Liver (tissue), 3 donors: ENCODE data around the gene CABP5.

ENCODE experiments used
- CTCF ChIP-seq: fragments of 150-350 bp; IDR thresholded peaks from 2 replicates; pipeline ENCODE4 v1.5.1; 2017; ENCODE audit warnings: improper control_type of control experiment, low read depth, low read length; ENCODE audit not compliant: missing input control
- NR2F2 ChIP-seq: IDR thresholded peaks from 2 replicates; pipeline ENCODE4 v1.6.1; 2016; ENCODE audit warnings: antibody characterized with exemption
- donor health status: healthy.
- donor health status: healthy.

- no peak for TF ChIP-seq NR2F2
- no peak for TF ChIP-seq CTCF
Observed at GRCh38 chr19:48051335-48052033, 7.6 kb upstream of the CABP5 start.
